Measurements from ENCODE around the gene MRPL24.

DNA sequence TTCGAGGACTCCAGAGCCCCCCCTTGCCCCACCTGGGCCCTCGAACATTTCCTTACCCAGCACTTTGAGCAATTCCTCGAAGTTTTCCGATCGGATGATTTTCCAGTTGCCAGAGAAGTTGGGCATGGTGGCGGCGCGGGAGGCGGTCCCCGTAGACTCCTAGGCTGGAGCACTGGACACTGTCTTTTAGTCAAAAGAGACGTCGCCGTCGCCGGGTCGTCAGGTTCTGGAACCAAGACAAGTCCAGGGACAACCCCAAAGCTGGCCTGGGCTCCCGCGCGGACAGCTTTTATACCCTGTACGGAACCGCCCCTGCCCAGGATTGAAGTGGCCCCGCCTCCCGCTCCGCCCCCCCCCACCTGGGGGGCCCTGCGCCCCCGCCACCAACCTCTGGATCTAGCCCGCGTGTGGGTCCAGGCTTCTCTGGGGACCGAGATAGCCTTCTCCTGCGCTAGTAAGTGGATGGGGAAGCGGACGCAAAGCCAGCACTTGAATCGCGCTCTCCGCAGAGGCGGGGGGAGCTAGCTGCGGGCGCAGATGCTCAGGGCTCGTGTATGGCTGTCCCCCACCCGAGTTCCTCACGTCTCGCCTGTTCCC is 35.5 kb downstream of the MRPL24 start, which contains the start of gene CRABP2:
- TF ChIP-seq EHMT2 (IDR thresholded peaks at IDR 0.05; ENCODE audit: borderline replicate concordance, low read depth, low read length) (no peak), ZNF121 (CRISPR knock-in tag; IDR thresholded peaks at IDR 0.05) (no peak), TCF12 (IDR thresholded peaks at IDR 0.05) (no peak), TCF12 (CRISPR knock-in tag; IDR thresholded peaks at IDR 0.05) (no peak), ZNF563 (CRISPR knock-in tag; IDR thresholded peaks at IDR 0.05) (no peak), CREB1 (IDR thresholded peaks at IDR 0.05) (no peak), CREB1 (CRISPR knock-in tag; IDR thresholded peaks at IDR 0.05) (no peak), NFIC (IDR thresholded peaks at IDR 0.05; ENCODE audit: low read length) (no peak), ZNF160 (CRISPR knock-in tag; IDR thresholded peaks at IDR 0.05) (no peak), POLR2A (IDR thresholded peaks at IDR 0.05; ENCODE audit: insufficient read depth in 1 of 2, low read depth in 2 of 2, low read length in 2 of 2) (no peak), ZNF660 (CRISPR knock-in tag; IDR thresholded peaks at IDR 0.05; ENCODE audit: borderline replicate concordance, low read depth) (no peak), ZNF326 (CRISPR knock-in tag; IDR thresholded peaks at IDR 0.05; ENCODE audit: borderline replicate concordance) (no peak), JUND (CRISPR knock-in tag; IDR thresholded peaks at IDR 0.05) (no peak), ZNF670 (CRISPR knock-in tag; IDR thresholded peaks at IDR 0.05; ENCODE audit: borderline replicate concordance) (no peak), GATA4 (IDR thresholded peaks at IDR 0.05; ENCODE audit: borderline replicate concordance, low read depth) (no peak)
- TF ChIP-seq, protein P1, sequence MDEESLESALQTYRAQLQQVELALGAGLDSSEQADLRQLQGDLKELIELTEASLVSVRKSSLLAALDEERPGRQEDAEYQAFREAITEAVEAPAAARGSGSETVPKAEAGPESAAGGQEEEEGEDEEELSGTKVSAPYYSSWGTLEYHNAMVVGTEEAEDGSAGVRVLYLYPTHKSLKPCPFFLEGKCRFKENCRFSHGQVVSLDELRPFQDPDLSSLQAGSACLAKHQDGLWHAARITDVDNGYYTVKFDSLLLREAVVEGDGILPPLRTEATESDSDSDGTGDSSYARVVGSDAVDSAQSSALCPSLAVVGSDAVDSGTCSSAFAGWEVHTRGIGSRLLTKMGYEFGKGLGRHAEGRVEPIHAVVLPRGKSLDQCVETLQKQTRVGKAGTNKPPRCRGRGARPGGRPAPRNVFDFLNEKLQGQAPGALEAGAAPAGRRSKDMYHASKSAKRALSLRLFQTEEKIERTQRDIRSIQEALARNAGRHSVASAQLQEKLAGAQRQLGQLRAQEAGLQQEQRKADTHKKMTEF (CRISPR knock-in tag; IDR thresholded peaks at IDR 0.05), result no peak

Data from HepG2 (cell line).